Testis (tissue), 2 donors: ENCODE results near the gene ASB18.

ENCODE experiments used
- CTCF ChIP-seq, 3 experiments: fragments of 450-650 bp in 2 of 3; fragments of 200-600 bp in 1 of 3; sonication (generic) in 1 of 3; IDR thresholded peaks; one replicate each; pipeline ENCODE4 v1.5.1; 2016 to 2019; ENCODE audit warnings: antibody characterized with exemption in 3 of 3, mild to moderate bottlenecking in 2 of 3, moderate library complexity in 1 of 3
- POLR2A ChIP-seq: fragments of 450-650 bp; IDR thresholded peaks from one replicate; pipeline ENCODE4 v1.6.1; 2017; ENCODE audit warnings: antibody characterized with exemption, mild to moderate bottlenecking, moderate library complexity

- TF ChIP-seq POLR2A (no peak), CTCF (IDR thresholded peaks at IDR 0.05) (no peak)
Measured at GRCh38 chr2:236166796-236167296, 97.4 kb downstream of the ASB18 start.
